Right lobe of liver (tissue), 6 donors: ENCODE measurements around the gene ESPL1. TPM values are rescaled to one million over a fixed set of nuclear protein-coding genes. Genes with fewer than 3 reads are reported as not detected.

Experiments used
- ATAC-seq, 4 donors: fragments of 200-7000 bp; cut with Tn5 transposase; one replicate each; pipeline ENCODE4 v1.9.1; 2020; ENCODE audit warnings: mild to moderate bottlenecking in 4 of 4, moderate library complexity in 4 of 4
- DNase-seq, 3 donors: peaks; one replicate each; pipeline ENCODE4 v3.0.0-alpha.2; 2020
- H3K27ac ChIP-seq, 3 donors: fragments of 200-600 bp; one replicate each; pipeline ENCODE4 v1.8.0; 2022
- H3K27me3 ChIP-seq, 2 donors: fragments of 200-600 bp; one replicate each; pipeline ENCODE4 v1.8.0; 2022
- H3K36me3 ChIP-seq, 4 donors: fragments of 200-600 bp; sonication (generic) in 1 of 4; one replicate each; pipeline versions ENCODE4 v1.5.1 to v1.8.0; 2017 to 2022; ENCODE audit warnings: control low read depth in 1 of 4
- H3K4me1 ChIP-seq, 4 donors: fragments of 200-600 bp; sonication (generic) in 1 of 4; one replicate each; pipeline versions ENCODE4 v1.5.1 to v1.8.0; 2017 to 2022; ENCODE audit warnings: control low read depth in 1 of 4
- H3K4me3 ChIP-seq, 3 donors: fragments of 200-600 bp; one replicate each; pipeline ENCODE4 v1.8.0; 2022
- H3K9me3 ChIP-seq, 4 donors: fragments of 200-600 bp; sonication (generic) in 1 of 4; one replicate each; pipeline versions ENCODE4 v1.5.1 to v1.8.0; 2017 to 2022; ENCODE audit warnings: control low read depth in 1 of 4
- CTCF ChIP-seq, 4 donors: fragments of 200-600 bp in 3 of 4; fragments of 450-650 bp in 1 of 4; IDR thresholded peaks; one replicate each; pipeline versions ENCODE4 v1.5.1 to v1.8.0; 2016 to 2022; ENCODE audit warnings: antibody characterized with exemption in 4 of 4, mild to moderate bottlenecking in 2 of 4
- POLR2A ChIP-seq: fragments of 450-650 bp; IDR thresholded peaks from one replicate; pipeline ENCODE4 v1.6.1; 2017; ENCODE audit warnings: antibody characterized with exemption, mild to moderate bottlenecking
- WGBS: methylation state at CpG from one replicate; pipeline ENCODE4 v1.1.6; 2018; ENCODE audit warnings: low coverage, low lambda C conversion rate; ENCODE audit not compliant: insufficient coverage; ENCODE audit errors: missing lambda C conversion rate; 5-methylcytosine and 5-hydroxymethylcytosine counted together
- intact Hi-C, 2 donors: fragments of 100-400 bp; cut with DNase I; formaldehyde crosslinking; loops; one replicate each; pipeline versions ENCODE4 v1.11.2 to v1.14.1; 2022
- total RNA-seq, 6 experiments: library from RNA; depleted of rRNA in 2 of 6; stranded (reverse); fragments of >200 nt in 2 of 6; fragmentation: NEBNext Ultra II Directional in 3 of 6; extraction: Animal tissue kit (Norgen Biotek cat#: 25700) in 3 of 6; gene quantifications; one replicate each; pipeline versions ENCODE4 v1.1.0 to v1.2.4, GENCODE V29; 2016 to 2023
- donor health status: DM: no; HTN: yes; CAD: no.
- donor health status: DM: no; HTN: no; CAD: no.
- donor health status: DM: no; HTN: no; CAD: no.
- donor health status: DM: no; HTN: yes; CAD: no.
- donor health status: DM: no; HTN: yes; CAD: no.

ESPL1 gene
- total RNA-seq, 6 experiments from 2014 or later: 0.04 to 15.0 (median 4.5) TPM

DNA sequence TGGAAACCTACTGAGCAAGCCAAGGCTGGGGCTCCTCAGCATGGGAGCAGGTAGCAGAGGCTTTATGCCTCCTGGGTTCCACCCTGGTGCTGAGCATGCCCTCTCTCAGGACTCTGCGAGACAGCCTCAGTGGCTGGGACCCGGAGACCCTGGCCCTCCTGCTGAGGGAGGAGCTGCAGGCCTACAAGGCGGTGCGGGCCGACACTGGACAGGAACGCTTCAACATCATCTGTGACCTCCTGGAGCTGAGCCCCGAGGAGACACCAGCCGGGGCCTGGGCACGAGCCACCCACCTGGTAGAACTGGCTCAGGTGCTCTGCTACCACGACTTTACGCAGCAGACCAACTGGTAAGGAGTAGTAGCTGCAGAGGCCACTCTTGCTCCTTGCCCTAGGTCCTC, 8.4 kb downstream of the ESPL1 start:
- ATAC-seq (no peak), DNase-seq (no peak)
- H3K27me3 ChIP-seq: no peaks in the 10 kb centered on the region
- no peaks in the 10 kb centered on the region for H3K36me3 ChIP-seq
- H3K9me3 ChIP-seq: no peaks in the 10 kb centered on the region
- peaks cover 0 to 16% (median 0%) of the 10 kb centered on the region in 4 donors for H3K4me1 ChIP-seq
- intact Hi-C loops: no loop called here
- no CpG with 5 or more reads among the region's 11 CpGs for WGBS
- H3K4me3 ChIP-seq: no peak overlapping the region
- TF ChIP-seq POLR2A (no peak), CTCF (IDR thresholded peaks at IDR 0.05) (no peak)
- no peak overlapping the region for H3K27ac ChIP-seq

- WGBS: 80% methylated on average over 5 of the region's 9 CpGs
- TF ChIP-seq CTCF (IDR thresholded peaks at IDR 0.05) (no peak), POLR2A (no peak)
- no peak overlapping the region for H3K4me3 ChIP-seq
- no peak for DNase-seq
- H3K27ac ChIP-seq: no peak overlapping the region
- no peak for ATAC-seq
- H3K4me1 ChIP-seq: peaks cover 0 to 16% (median 0%) of the 10 kb centered on the region in 4 donors
- H3K9me3 ChIP-seq: no peaks in the 10 kb centered on the region
- H3K27me3 ChIP-seq: no peaks in the 10 kb centered on the region
- intact Hi-C loops: no loop called here
- peaks cover 0 to 3% (median 0%) of the 10 kb centered on the region in 4 donors for H3K36me3 ChIP-seq
These were observed 9.9 kb downstream of the ESPL1 start for GRCh38 chr12:53277981-53278380.

DNA sequence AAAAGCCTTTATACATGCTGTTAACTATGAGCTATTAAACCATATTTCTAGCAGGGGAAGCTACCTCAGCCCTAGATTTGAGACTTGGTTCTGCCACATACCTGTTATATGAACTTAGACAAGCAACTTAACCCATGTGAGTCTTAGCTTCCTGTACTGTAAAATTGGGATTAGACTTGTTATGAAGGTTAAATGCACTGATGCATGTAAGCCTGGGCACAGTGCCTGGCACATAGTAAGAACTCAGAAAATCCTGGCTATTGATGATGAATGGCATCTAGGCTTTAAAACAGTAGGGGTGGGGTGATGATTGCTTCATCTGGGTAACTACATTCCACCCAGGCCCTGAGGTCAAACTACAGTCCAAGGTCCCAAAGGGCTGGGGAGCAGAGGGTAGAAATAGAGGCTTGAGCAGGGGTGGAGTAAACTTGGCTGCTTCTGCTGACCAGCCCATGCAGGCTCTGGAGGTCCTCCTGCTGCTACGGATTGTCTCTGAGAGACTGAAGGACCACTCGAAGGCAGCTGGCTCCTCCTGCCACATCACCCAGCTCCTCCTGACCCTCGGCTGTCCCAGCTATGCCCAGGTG, 11.3 kb downstream of the ESPL1 start:
- Histone ChIP-seq H3K4me1 (peaks cover 0 to 16% (median 0%) of the 10 kb centered on the region in 4 donors), H3K4me3 (peak overlapping the region; percentile 28 to 41 (median 37)), H3K27ac (peak overlapping the region in 1 of 3 donors; percentile 65), H3K9me3 (no peaks in the 10 kb centered on the region), H3K36me3 (peaks cover 0 to 6% (median 0%) of the 10 kb centered on the region in 4 donors), H3K27me3 (no peaks in the 10 kb centered on the region)
- ATAC-seq: peak; percentile 69 to 91 (median 84)
- 27% methylated on average over 2 of the region's 3 CpGs for WGBS
- intact Hi-C loops: no loop called here
- TF ChIP-seq CTCF (IDR thresholded peaks at IDR 0.05) (no peak), POLR2A (no peak)
- DNase-seq: peak in 1 of 3 donors; percentile 61

DNA sequence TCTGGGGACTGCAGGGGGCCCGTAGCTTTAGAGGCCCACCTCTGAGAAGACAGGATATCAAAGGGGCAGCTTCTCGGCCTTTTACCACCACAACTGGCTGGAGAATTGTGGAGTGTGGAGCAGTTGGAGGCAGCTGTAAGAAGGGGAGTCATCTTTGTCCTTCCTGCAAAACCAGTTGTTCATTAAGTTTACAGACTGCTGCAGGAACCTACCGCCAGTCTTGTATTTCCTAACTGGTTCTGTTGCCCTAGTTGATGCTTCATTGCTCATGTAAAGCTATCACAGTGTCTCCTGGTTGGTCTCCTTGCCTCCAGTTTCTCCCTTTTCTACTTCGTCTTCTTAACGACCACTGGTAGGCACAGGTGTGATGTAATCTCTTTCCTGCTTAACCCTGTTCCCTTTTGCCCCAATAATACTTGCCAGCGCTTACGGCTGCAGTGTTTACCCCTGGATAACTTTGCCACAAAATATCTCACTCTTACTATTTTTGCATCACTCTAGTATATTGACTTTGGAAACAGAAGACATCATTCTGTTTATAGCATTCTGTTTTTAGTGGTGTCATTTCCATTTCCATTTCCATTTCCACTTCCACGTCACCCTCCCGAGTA, 11.9 kb downstream of the ESPL1 start:
- intact Hi-C loops: loop anchor here in 1 of 2 donors (10.0 kb wide), 1 partner anchor 205 kb away; the partner anchor contains the start of gene SPRYD3
- no peaks in the 10 kb centered on the region for H3K9me3 ChIP-seq
- peak overlapping the region in 1 of 3 donors; percentile 65 for H3K27ac ChIP-seq
- TF ChIP-seq POLR2A: no peak
- peaks cover 0 to 16% (median 0%) of the 10 kb centered on the region in 4 donors for H3K4me1 ChIP-seq
- peak overlapping the region; percentile 28 to 41 (median 37) for H3K4me3 ChIP-seq
- peak; percentile 66 to 84 (median 72) for ATAC-seq
- H3K27me3 ChIP-seq: no peaks in the 10 kb centered on the region
- WGBS: 26% methylated on average over 7 of the region's 9 CpGs
- H3K36me3 ChIP-seq: peaks cover 0 to 6% (median 0%) of the 10 kb centered on the region in 4 donors
- no peak for DNase-seq

DNA sequence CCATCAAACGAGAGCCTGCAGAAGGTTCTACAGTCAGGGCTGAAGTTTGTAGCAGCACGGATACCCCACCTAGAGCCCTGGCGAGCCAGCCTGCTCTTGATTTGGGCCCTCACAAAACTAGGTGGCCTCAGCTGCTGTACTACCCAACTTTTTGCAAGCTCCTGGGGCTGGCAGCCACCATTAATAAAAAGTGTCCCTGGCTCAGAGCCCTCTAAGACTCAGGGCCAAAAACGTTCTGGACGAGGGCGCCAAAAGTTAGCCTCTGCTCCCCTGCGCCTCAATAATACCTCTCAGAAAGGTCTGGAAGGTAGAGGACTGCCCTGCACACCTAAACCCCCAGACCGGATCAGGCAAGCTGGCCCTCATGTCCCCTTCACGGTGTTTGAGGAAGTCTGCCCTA, 18.3 kb downstream of the ESPL1 start:
- ATAC-seq (no peak), DNase-seq (no peak)
- H3K36me3 ChIP-seq: peaks cover 0 to 6% (median 0%) of the 10 kb centered on the region in 4 donors

More for the DNA sequence above, 18.3 kb downstream of the ESPL1 start:
- no peak overlapping the region for H3K4me3 ChIP-seq
- H3K9me3 ChIP-seq: no peaks in the 10 kb centered on the region
- intact Hi-C loops: loop anchor here (5.0 to 10.0 kb wide), 2 partner anchors 74 to 212 kb away; partner anchors contain the start of gene SPRYD3 (in 1 of the 2)
- H3K4me1 ChIP-seq: no peaks in the 10 kb centered on the region
- H3K27me3 ChIP-seq: no peaks in the 10 kb centered on the region
- H3K27ac ChIP-seq: no peak overlapping the region
- no CpG with 5 or more reads among the region's 9 CpGs for WGBS
- TF ChIP-seq CTCF (IDR thresholded peaks at IDR 0.05) (no peak), POLR2A (no peak)
